Loucy (cell line): Measurements from ENCODE around the gene SLC23A3.

ENCODE experiments used
- CTCF ChIP-seq: fragments of 200-600 bp; sonication (generic); conservative IDR thresholded peaks from 2 replicates; pipeline ENCODE4 v1.5.1; 2014; ENCODE audit warnings: mild to moderate bottlenecking, antibody characterized with exemption, low read length
- EZH2phosphoT487 ChIP-seq: fragments of 200-600 bp; IDR thresholded peaks from 2 replicates; pipeline ENCODE4 v1.6.1; 2018; ENCODE audit warnings: antibody characterized with exemption, mild to moderate bottlenecking, moderate library complexity, borderline replicate concordance

DNA sequence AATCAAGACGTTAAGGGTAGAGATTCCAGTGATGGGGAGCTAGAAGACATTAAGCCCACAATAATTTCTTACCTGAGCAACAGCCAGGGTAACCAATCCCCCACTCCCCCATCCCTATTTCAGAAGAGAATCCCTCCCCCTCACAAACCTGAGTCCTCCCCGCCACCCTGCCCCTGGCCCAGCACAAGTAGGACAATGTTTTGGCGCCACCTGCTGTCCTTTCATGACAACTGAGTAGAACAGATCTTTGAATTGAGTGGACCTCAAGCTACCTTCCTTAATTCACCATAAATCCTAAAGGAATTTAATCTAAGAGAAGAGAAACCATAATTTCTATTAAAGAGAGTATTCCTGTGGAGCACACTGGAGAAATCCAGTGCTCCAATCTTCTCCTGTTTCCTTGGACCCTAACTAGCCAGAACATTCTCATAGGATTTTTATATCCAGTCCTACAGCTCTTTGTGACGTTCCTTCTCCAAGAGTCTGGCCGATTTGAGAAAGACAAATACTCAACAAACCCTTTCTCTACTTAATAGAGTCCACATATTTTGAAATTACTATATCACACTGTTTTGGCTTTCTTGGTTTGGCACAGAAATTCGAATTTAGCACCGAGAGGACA is 50.3 kb downstream of the SLC23A3 start:
- TF ChIP-seq CTCF (peak; percentile 93), EZH2phosphoT487 (no peak)
